H9 (cell line): ENCODE results near the gene MBTPS1. TPM values are rescaled to one million over a fixed set of nuclear protein-coding genes. Genes with fewer than 3 reads are reported as not detected.

Source experiments
- DNase-seq: peaks from one replicate; pipeline ENCODE4 v3.0.0-alpha.2; 2017
- H2AFZ ChIP-seq: one replicate; pipeline ENCODE4 v1.6.1; 2013; ENCODE audit warnings: mild to moderate bottlenecking, low read length, control low read depth, moderate library complexity
- H2AK5ac ChIP-seq: 2 replicates; pipeline ENCODE4 v1.6.1; 2013; ENCODE audit warnings: low read length, control low read depth, mixed read lengths; ENCODE audit not compliant: insufficient read length
- H2BK120ac ChIP-seq: one replicate; pipeline ENCODE4 v1.6.1; 2013; ENCODE audit warnings: low read depth, mild to moderate bottlenecking, low read length, control low read depth, inconsistent platforms; ENCODE audit not compliant: poor library complexity, severe bottlenecking
- H2BK12ac ChIP-seq: 2 replicates; pipeline ENCODE4 v1.6.1; 2013; ENCODE audit warnings: low read length, control low read depth, mixed read lengths, low read depth; ENCODE audit not compliant: insufficient read length
- H2BK15ac ChIP-seq: 2 replicates; pipeline ENCODE4 v1.6.1; 2013; ENCODE audit warnings: low read depth, low read length, control low read depth
- H2BK20ac ChIP-seq: one replicate; pipeline ENCODE4 v1.6.1; 2013; ENCODE audit warnings: low read depth, mild to moderate bottlenecking, low read length, control low read depth, inconsistent platforms; ENCODE audit not compliant: poor library complexity, severe bottlenecking
- H2BK5ac ChIP-seq: 2 replicates; pipeline ENCODE4 v1.6.1; 2013; ENCODE audit warnings: low read length, control low read depth, mixed read lengths; ENCODE audit not compliant: insufficient read length
- H3K14ac ChIP-seq: 2 replicates; pipeline ENCODE4 v1.6.1; 2013; ENCODE audit warnings: low read length, control low read depth; ENCODE audit not compliant: insufficient read depth
- H3K18ac ChIP-seq: 2 replicates; pipeline ENCODE4 v1.6.1; 2013; ENCODE audit warnings: low read depth, mild to moderate bottlenecking, mixed read lengths, low read length, control low read depth; ENCODE audit not compliant: insufficient read length
- H3K23ac ChIP-seq: 2 replicates; pipeline ENCODE4 v1.6.1; 2013; ENCODE audit warnings: low read length, control low read depth, mixed read lengths, low read depth; ENCODE audit not compliant: insufficient read length
- H3K23me2 ChIP-seq: 2 replicates; pipeline ENCODE4 v1.6.1; 2013; ENCODE audit warnings: low read depth, mild to moderate bottlenecking, mixed read lengths, low read length, control low read depth; ENCODE audit not compliant: insufficient read length, poor library complexity, severe bottlenecking
- H3K27ac ChIP-seq: 2 replicates; pipeline ENCODE4 v1.5.1; 2013; ENCODE audit warnings: low read length, control low read depth, mixed read lengths, low read depth; ENCODE audit not compliant: insufficient read length
- H3K27me3 ChIP-seq: 2 replicates; pipeline ENCODE4 v1.6.1; 2013; ENCODE audit warnings: low read length, control low read depth, inconsistent platforms; ENCODE audit not compliant: insufficient read depth
- H3K4ac ChIP-seq: 2 replicates; pipeline ENCODE4 v1.6.1; 2013; ENCODE audit warnings: low read depth, mild to moderate bottlenecking, control low read depth, inconsistent platforms, low read length, moderate library complexity
- H3K4me1 ChIP-seq: 2 replicates; pipeline ENCODE4 v1.6.1; 2013; ENCODE audit warnings: low read length, control low read depth, inconsistent platforms; ENCODE audit not compliant: insufficient read depth
- H3K4me2 ChIP-seq: 2 replicates; pipeline ENCODE4 v1.6.1; 2013; ENCODE audit warnings: low read length, control low read depth, mixed read lengths; ENCODE audit not compliant: insufficient read length, insufficient read depth
- H3K56ac ChIP-seq: 2 replicates; pipeline ENCODE4 v1.6.1; 2013; ENCODE audit warnings: low read depth, mild to moderate bottlenecking, mixed read lengths, low read length, control low read depth; ENCODE audit not compliant: insufficient read length
- H3K79me1 ChIP-seq: 2 replicates; pipeline ENCODE4 v1.6.1; 2013; ENCODE audit warnings: low read depth, mild to moderate bottlenecking, moderate library complexity, low read length, control low read depth, inconsistent platforms; ENCODE audit not compliant: insufficient read depth, poor library complexity, severe bottlenecking
- H3K79me2 ChIP-seq: 2 replicates; pipeline ENCODE4 v1.6.1; 2013; ENCODE audit warnings: low read length, control low read depth, inconsistent platforms; ENCODE audit not compliant: insufficient read depth
- H3K9ac ChIP-seq: 2 replicates; pipeline ENCODE4 v1.6.1; 2013; ENCODE audit warnings: low read length, control low read depth, mixed read lengths; ENCODE audit not compliant: insufficient read length; ENCODE audit errors: extremely low read depth
- H3K9me3 ChIP-seq: one replicate; pipeline ENCODE4 v1.6.1; 2013; ENCODE audit warnings: low read depth, low read length, inconsistent platforms; ENCODE audit not compliant: control insufficient read depth
- H3T11ph ChIP-seq: one replicate; pipeline ENCODE4 v1.6.1; 2013; ENCODE audit warnings: mild to moderate bottlenecking, low read length, control low read depth, inconsistent platforms
- H4K20me1 ChIP-seq: one replicate; pipeline ENCODE4 v1.6.1; 2013; ENCODE audit not compliant: control insufficient read depth, insufficient read length, insufficient read depth
- H4K5ac ChIP-seq: 2 replicates; pipeline ENCODE4 v1.6.1; 2013; ENCODE audit warnings: low read depth, mild to moderate bottlenecking, mixed read lengths, low read length, control low read depth; ENCODE audit not compliant: insufficient read length
- H4K8ac ChIP-seq: replicated peaks from 2 replicates; pipeline ENCODE4 v1.6.1; 2013; ENCODE audit warnings: low read length, control low read depth, mixed read lengths, low read depth; ENCODE audit not compliant: insufficient read length
- H4K91ac ChIP-seq: 2 replicates; pipeline ENCODE4 v1.6.1; 2013; ENCODE audit warnings: low read depth, mild to moderate bottlenecking, moderate library complexity, mixed read lengths, low read length, control low read depth; ENCODE audit not compliant: insufficient read length
- H3K27ac Mint-ChIP-seq, 3 experiments: 2 replicates in 2 of 3; 3 replicates in 1 of 3; pipeline ENCODE4 v1.8.0; 2020 to 2021; ENCODE audit warnings: mixed read lengths in 3 of 3, mild to moderate bottlenecking in 1 of 3, moderate library complexity in 1 of 3
- H3K27me3 Mint-ChIP-seq: 2 replicates; pipeline ENCODE4 v1.8.0; 2021; ENCODE audit warnings: low read depth, mild to moderate bottlenecking, moderate library complexity, mixed read lengths
- H3K36me3 Mint-ChIP-seq, 3 experiments: 2 replicates in 2 of 3; 3 replicates in 1 of 3; pipeline ENCODE4 v1.8.0; 2020 to 2021; ENCODE audit warnings: low read depth in 3 of 3, mixed read lengths in 3 of 3; ENCODE audit not compliant: insufficient read depth in 1 of 3
- H3K4me1 Mint-ChIP-seq, 2 experiments: 2 replicates each; pipeline ENCODE4 v1.8.0; 2020; ENCODE audit warnings: mixed read lengths in 2 of 2
- H3K4me3 Mint-ChIP-seq, 2 experiments: 2 replicates in 1 of 2; 3 replicates in 1 of 2; pipeline ENCODE4 v1.8.0; 2020 to 2021; ENCODE audit warnings: mild to moderate bottlenecking in 2 of 2, mixed read lengths in 2 of 2, moderate library complexity in 1 of 2
- H3K9me3 Mint-ChIP-seq, 2 experiments: 2 replicates in 1 of 2; 3 replicates in 1 of 2; pipeline ENCODE4 v1.8.0; 2020; ENCODE audit warnings: mild to moderate bottlenecking in 2 of 2, mixed read lengths in 2 of 2, moderate library complexity in 1 of 2
- WGBS: extraction: QIAGEN DNeasy Blood & Tissue Kit; methylation state at CpG from one replicate; pipeline ENCODE4 v1.1.7; 2013; ENCODE audit warnings: missing lambda C conversion rate, low lambda C conversion rate, mixed read lengths; ENCODE audit not compliant: insufficient read length; ENCODE audit errors: extremely low coverage; 5-methylcytosine and 5-hydroxymethylcytosine counted together
- total RNA-seq: library from RNA; stranded (reverse); gene quantifications from 2 replicates; pipeline ENCODE4 v1.2.1, GENCODE V29; 2021
- TF ChIP-seq, protein P1 (sequence below): fragments of 200-600 bp; sonication (generic); conservative IDR thresholded peaks from 3 replicates; pipeline ENCODE4 v1.8.0; 2021; ENCODE audit warnings: antibody characterized with exemption, mild to moderate bottlenecking

MBTPS1 gene
- total RNA-seq, 1 experiment from 2014 or later, result 48.7 TPM

DNA sequence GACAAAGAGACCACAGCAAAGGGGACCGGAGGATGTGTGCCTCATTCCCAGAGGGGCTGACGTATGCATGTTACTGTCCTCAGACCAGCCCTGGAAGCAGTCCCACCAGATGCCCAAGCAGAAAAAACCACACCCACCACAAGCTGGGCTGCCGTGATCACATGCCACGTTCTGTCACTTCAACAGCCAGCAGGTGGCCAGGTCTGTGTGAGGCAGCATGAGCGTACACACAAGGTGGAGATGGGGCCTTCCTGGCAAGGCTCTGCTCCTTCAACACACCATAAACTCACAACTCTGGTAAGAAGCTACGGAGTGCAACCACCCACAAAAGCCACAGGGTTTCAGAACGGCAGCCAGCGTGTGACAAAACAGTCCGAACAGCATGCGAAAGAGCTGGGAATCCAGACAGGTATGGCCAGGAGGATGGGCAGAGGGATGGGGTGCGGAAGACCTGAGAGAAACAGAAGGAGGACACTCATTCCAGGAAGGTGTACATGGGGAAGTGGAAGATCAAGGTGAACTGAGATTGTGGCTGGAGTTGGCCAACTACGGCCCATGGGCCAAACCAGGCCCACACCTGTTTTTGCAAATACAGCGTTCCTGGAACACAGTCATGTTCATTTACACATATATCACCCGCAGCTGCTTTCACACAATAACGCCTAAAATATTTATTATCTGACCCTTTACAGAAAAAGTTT lies 27.9 kb downstream of the MBTPS1 start:
- Histone ChIP-seq H2BK15ac (no peak overlapping the region), H4K5ac (no peak overlapping the region), H3K56ac (no peak overlapping the region), H2BK120ac (no peak overlapping the region), H3K9me3 (no peaks in the 10 kb centered on the region), H3K27ac (no peak overlapping the region), H2AK5ac (no peak overlapping the region), H3T11ph (no peak overlapping the region), H3K4ac (no peak overlapping the region), H3K23ac (no peak overlapping the region), H3K9ac (no peak overlapping the region), H3K18ac (no peak overlapping the region), H3K23me2 (no peaks in the 10 kb centered on the region), H2BK12ac (no peak overlapping the region), H2BK5ac (no peak overlapping the region), H3K79me1 (no peaks in the 10 kb centered on the region), H3K27me3 (no peaks in the 10 kb centered on the region), H3K79me2 (no peaks in the 10 kb centered on the region), H3K4me2 (no peak overlapping the region), H3K4me1 (no peaks in the 10 kb centered on the region), H4K91ac (no peak overlapping the region), H4K8ac (no peak overlapping the region), H2BK20ac (no peak overlapping the region), H4K20me1 (peaks cover 2% of the 10 kb centered on the region), H3K14ac (no peak overlapping the region; the same call in 1 of the 2 replicates), H2AFZ (no peak overlapping the region)
- H3K27ac Mint-ChIP-seq, result peak overlapping the region in 1 of 3 experiments; percentile 10; a peak in 1 of 7 replicates
- no peaks in the 10 kb centered on the region for H3K9me3 Mint-ChIP-seq
- H3K4me1 Mint-ChIP-seq, result no peaks in the 10 kb centered on the region
- TF ChIP-seq, protein P1, sequence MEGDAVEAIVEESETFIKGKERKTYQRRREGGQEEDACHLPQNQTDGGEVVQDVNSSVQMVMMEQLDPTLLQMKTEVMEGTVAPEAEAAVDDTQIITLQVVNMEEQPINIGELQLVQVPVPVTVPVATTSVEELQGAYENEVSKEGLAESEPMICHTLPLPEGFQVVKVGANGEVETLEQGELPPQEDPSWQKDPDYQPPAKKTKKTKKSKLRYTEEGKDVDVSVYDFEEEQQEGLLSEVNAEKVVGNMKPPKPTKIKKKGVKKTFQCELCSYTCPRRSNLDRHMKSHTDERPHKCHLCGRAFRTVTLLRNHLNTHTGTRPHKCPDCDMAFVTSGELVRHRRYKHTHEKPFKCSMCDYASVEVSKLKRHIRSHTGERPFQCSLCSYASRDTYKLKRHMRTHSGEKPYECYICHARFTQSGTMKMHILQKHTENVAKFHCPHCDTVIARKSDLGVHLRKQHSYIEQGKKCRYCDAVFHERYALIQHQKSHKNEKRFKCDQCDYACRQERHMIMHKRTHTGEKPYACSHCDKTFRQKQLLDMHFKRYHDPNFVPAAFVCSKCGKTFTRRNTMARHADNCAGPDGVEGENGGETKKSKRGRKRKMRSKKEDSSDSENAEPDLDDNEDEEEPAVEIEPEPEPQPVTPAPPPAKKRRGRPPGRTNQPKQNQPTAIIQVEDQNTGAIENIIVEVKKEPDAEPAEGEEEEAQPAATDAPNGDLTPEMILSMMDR, result no peak
- DNase-seq, result no peak
- WGBS, result no CpG with 5 or more reads among the region's 15 CpGs
- no peaks in the 10 kb centered on the region for H3K27me3 Mint-ChIP-seq
- H3K36me3 Mint-ChIP-seq, result peaks cover 7 to 81% (median 64%) of the 10 kb centered on the region in 3 experiments; a peak in 6 of 7 replicates
- no peak overlapping the region for H3K4me3 Mint-ChIP-seq
